Breast epithelium (tissue), 3 donors: ENCODE results near the gene PALM3.

Experiments used
- POLR2AphosphoS5 ChIP-seq, 3 donors: sonication (generic); formaldehyde crosslinking; IDR thresholded peaks; one replicate each; pipeline ENCODE4 v1.6.1; 2017; ENCODE audit warnings: antibody characterized with exemption in 3 of 3
- TF ChIP-seq, protein P1 (sequence below), 3 donors: fragments of 450-650 bp; IDR thresholded peaks; one replicate each; pipeline ENCODE4 v1.5.1; 2016 to 2017; ENCODE audit warnings: antibody characterized with exemption in 3 of 3, mild to moderate bottlenecking in 3 of 3, moderate library complexity in 3 of 3

DNA sequence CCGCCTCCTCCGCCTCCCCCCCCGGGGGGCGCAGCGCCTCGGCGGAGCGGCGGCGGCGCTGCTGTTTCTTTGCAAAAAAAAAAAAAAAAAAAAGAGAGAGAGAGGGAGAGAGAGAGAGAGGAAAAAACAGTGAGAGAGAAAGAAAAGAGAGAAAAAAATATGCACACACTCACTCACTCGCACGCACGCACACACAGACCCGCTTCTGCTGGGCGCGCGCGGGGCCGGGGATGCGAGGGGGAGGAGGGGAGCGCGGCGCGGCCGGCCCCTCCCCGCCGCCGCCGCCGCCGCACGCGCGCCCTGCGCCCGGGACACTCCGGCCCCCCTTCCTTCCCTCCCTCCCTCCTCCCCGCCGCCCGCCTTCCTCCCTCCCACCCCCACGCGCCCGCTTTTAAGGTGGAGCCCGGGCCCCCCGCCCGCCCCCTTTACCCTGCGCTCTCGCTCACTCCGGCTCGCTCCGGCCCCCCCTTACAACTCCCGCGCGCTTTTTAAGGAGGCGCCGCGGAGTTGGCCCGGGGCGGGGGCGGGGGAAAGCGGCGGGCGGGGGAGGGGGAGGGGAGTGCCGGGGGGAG, 28.7 kb upstream of the PALM3 start, which contains the start of gene SAMD1:
- TF ChIP-seq, protein P1, sequence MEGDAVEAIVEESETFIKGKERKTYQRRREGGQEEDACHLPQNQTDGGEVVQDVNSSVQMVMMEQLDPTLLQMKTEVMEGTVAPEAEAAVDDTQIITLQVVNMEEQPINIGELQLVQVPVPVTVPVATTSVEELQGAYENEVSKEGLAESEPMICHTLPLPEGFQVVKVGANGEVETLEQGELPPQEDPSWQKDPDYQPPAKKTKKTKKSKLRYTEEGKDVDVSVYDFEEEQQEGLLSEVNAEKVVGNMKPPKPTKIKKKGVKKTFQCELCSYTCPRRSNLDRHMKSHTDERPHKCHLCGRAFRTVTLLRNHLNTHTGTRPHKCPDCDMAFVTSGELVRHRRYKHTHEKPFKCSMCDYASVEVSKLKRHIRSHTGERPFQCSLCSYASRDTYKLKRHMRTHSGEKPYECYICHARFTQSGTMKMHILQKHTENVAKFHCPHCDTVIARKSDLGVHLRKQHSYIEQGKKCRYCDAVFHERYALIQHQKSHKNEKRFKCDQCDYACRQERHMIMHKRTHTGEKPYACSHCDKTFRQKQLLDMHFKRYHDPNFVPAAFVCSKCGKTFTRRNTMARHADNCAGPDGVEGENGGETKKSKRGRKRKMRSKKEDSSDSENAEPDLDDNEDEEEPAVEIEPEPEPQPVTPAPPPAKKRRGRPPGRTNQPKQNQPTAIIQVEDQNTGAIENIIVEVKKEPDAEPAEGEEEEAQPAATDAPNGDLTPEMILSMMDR (IDR thresholded peaks at IDR 0.05): no peak
- no peak for TF ChIP-seq POLR2AphosphoS5 (IDR thresholded peaks at IDR 0.05)
